H9 (cell line): ENCODE results near the gene LDHD. TPM values are rescaled to one million over a fixed set of nuclear protein-coding genes. Genes with fewer than 3 reads are reported as not detected.

Experiments
- DNase-seq: peaks from one replicate; pipeline ENCODE4 v3.0.0-alpha.2; 2017
- H2AFZ ChIP-seq: one replicate; pipeline ENCODE4 v1.6.1; 2013; ENCODE audit warnings: mild to moderate bottlenecking, low read length, control low read depth, moderate library complexity
- H2AK5ac ChIP-seq: 2 replicates; pipeline ENCODE4 v1.6.1; 2013; ENCODE audit warnings: low read length, control low read depth, mixed read lengths; ENCODE audit not compliant: insufficient read length
- H2BK120ac ChIP-seq: one replicate; pipeline ENCODE4 v1.6.1; 2013; ENCODE audit warnings: low read depth, mild to moderate bottlenecking, low read length, control low read depth, inconsistent platforms; ENCODE audit not compliant: poor library complexity, severe bottlenecking
- H2BK12ac ChIP-seq: 2 replicates; pipeline ENCODE4 v1.6.1; 2013; ENCODE audit warnings: low read length, control low read depth, mixed read lengths, low read depth; ENCODE audit not compliant: insufficient read length
- H2BK15ac ChIP-seq: 2 replicates; pipeline ENCODE4 v1.6.1; 2013; ENCODE audit warnings: low read depth, low read length, control low read depth
- H2BK20ac ChIP-seq: one replicate; pipeline ENCODE4 v1.6.1; 2013; ENCODE audit warnings: low read depth, mild to moderate bottlenecking, low read length, control low read depth, inconsistent platforms; ENCODE audit not compliant: poor library complexity, severe bottlenecking
- H2BK5ac ChIP-seq: 2 replicates; pipeline ENCODE4 v1.6.1; 2013; ENCODE audit warnings: low read length, control low read depth, mixed read lengths; ENCODE audit not compliant: insufficient read length
- H3K14ac ChIP-seq: 2 replicates; pipeline ENCODE4 v1.6.1; 2013; ENCODE audit warnings: low read length, control low read depth; ENCODE audit not compliant: insufficient read depth
- H3K18ac ChIP-seq: 2 replicates; pipeline ENCODE4 v1.6.1; 2013; ENCODE audit warnings: low read depth, mild to moderate bottlenecking, mixed read lengths, low read length, control low read depth; ENCODE audit not compliant: insufficient read length
- H3K23ac ChIP-seq: 2 replicates; pipeline ENCODE4 v1.6.1; 2013; ENCODE audit warnings: low read length, control low read depth, mixed read lengths, low read depth; ENCODE audit not compliant: insufficient read length
- H3K23me2 ChIP-seq: 2 replicates; pipeline ENCODE4 v1.6.1; 2013; ENCODE audit warnings: low read depth, mild to moderate bottlenecking, mixed read lengths, low read length, control low read depth; ENCODE audit not compliant: insufficient read length, poor library complexity, severe bottlenecking
- H3K27ac ChIP-seq: 2 replicates; pipeline ENCODE4 v1.5.1; 2013; ENCODE audit warnings: low read length, control low read depth, mixed read lengths, low read depth; ENCODE audit not compliant: insufficient read length
- H3K27me3 ChIP-seq: 2 replicates; pipeline ENCODE4 v1.6.1; 2013; ENCODE audit warnings: low read length, control low read depth, inconsistent platforms; ENCODE audit not compliant: insufficient read depth
- H3K4ac ChIP-seq: 2 replicates; pipeline ENCODE4 v1.6.1; 2013; ENCODE audit warnings: low read depth, mild to moderate bottlenecking, control low read depth, inconsistent platforms, low read length, moderate library complexity
- H3K4me1 ChIP-seq: 2 replicates; pipeline ENCODE4 v1.6.1; 2013; ENCODE audit warnings: low read length, control low read depth, inconsistent platforms; ENCODE audit not compliant: insufficient read depth
- H3K4me2 ChIP-seq: 2 replicates; pipeline ENCODE4 v1.6.1; 2013; ENCODE audit warnings: low read length, control low read depth, mixed read lengths; ENCODE audit not compliant: insufficient read length, insufficient read depth
- H3K56ac ChIP-seq: 2 replicates; pipeline ENCODE4 v1.6.1; 2013; ENCODE audit warnings: low read depth, mild to moderate bottlenecking, mixed read lengths, low read length, control low read depth; ENCODE audit not compliant: insufficient read length
- H3K79me1 ChIP-seq: 2 replicates; pipeline ENCODE4 v1.6.1; 2013; ENCODE audit warnings: low read depth, mild to moderate bottlenecking, moderate library complexity, low read length, control low read depth, inconsistent platforms; ENCODE audit not compliant: insufficient read depth, poor library complexity, severe bottlenecking
- H3K79me2 ChIP-seq: 2 replicates; pipeline ENCODE4 v1.6.1; 2013; ENCODE audit warnings: low read length, control low read depth, inconsistent platforms; ENCODE audit not compliant: insufficient read depth
- H3K9ac ChIP-seq: 2 replicates; pipeline ENCODE4 v1.6.1; 2013; ENCODE audit warnings: low read length, control low read depth, mixed read lengths; ENCODE audit not compliant: insufficient read length; ENCODE audit errors: extremely low read depth
- H3K9me3 ChIP-seq: one replicate; pipeline ENCODE4 v1.6.1; 2013; ENCODE audit warnings: low read depth, low read length, inconsistent platforms; ENCODE audit not compliant: control insufficient read depth
- H3T11ph ChIP-seq: one replicate; pipeline ENCODE4 v1.6.1; 2013; ENCODE audit warnings: mild to moderate bottlenecking, low read length, control low read depth, inconsistent platforms
- H4K20me1 ChIP-seq: one replicate; pipeline ENCODE4 v1.6.1; 2013; ENCODE audit not compliant: control insufficient read depth, insufficient read length, insufficient read depth
- H4K5ac ChIP-seq: 2 replicates; pipeline ENCODE4 v1.6.1; 2013; ENCODE audit warnings: low read depth, mild to moderate bottlenecking, mixed read lengths, low read length, control low read depth; ENCODE audit not compliant: insufficient read length
- H4K8ac ChIP-seq: replicated peaks from 2 replicates; pipeline ENCODE4 v1.6.1; 2013; ENCODE audit warnings: low read length, control low read depth, mixed read lengths, low read depth; ENCODE audit not compliant: insufficient read length
- H4K91ac ChIP-seq: 2 replicates; pipeline ENCODE4 v1.6.1; 2013; ENCODE audit warnings: low read depth, mild to moderate bottlenecking, moderate library complexity, mixed read lengths, low read length, control low read depth; ENCODE audit not compliant: insufficient read length
- H3K27ac Mint-ChIP-seq, 3 experiments: 2 replicates in 2 of 3; 3 replicates in 1 of 3; pipeline ENCODE4 v1.8.0; 2020 to 2021; ENCODE audit warnings: mixed read lengths in 3 of 3, mild to moderate bottlenecking in 1 of 3, moderate library complexity in 1 of 3
- H3K27me3 Mint-ChIP-seq: 2 replicates; pipeline ENCODE4 v1.8.0; 2021; ENCODE audit warnings: low read depth, mild to moderate bottlenecking, moderate library complexity, mixed read lengths
- H3K36me3 Mint-ChIP-seq, 3 experiments: 2 replicates in 2 of 3; 3 replicates in 1 of 3; pipeline ENCODE4 v1.8.0; 2020 to 2021; ENCODE audit warnings: low read depth in 3 of 3, mixed read lengths in 3 of 3; ENCODE audit not compliant: insufficient read depth in 1 of 3
- H3K4me1 Mint-ChIP-seq, 2 experiments: 2 replicates each; pipeline ENCODE4 v1.8.0; 2020; ENCODE audit warnings: mixed read lengths in 2 of 2
- H3K4me3 Mint-ChIP-seq, 2 experiments: 2 replicates in 1 of 2; 3 replicates in 1 of 2; pipeline ENCODE4 v1.8.0; 2020 to 2021; ENCODE audit warnings: mild to moderate bottlenecking in 2 of 2, mixed read lengths in 2 of 2, moderate library complexity in 1 of 2
- H3K9me3 Mint-ChIP-seq, 2 experiments: 2 replicates in 1 of 2; 3 replicates in 1 of 2; pipeline ENCODE4 v1.8.0; 2020; ENCODE audit warnings: mild to moderate bottlenecking in 2 of 2, mixed read lengths in 2 of 2, moderate library complexity in 1 of 2
- WGBS: extraction: QIAGEN DNeasy Blood & Tissue Kit; methylation state at CpG from one replicate; pipeline ENCODE4 v1.1.7; 2013; ENCODE audit warnings: missing lambda C conversion rate, low lambda C conversion rate, mixed read lengths; ENCODE audit not compliant: insufficient read length; ENCODE audit errors: extremely low coverage; 5-methylcytosine and 5-hydroxymethylcytosine counted together
- total RNA-seq: library from RNA; stranded (reverse); gene quantifications from 2 replicates; pipeline ENCODE4 v1.2.1, GENCODE V29; 2021
- TF ChIP-seq, protein P1 (sequence below): fragments of 200-600 bp; sonication (generic); conservative IDR thresholded peaks from 3 replicates; pipeline ENCODE4 v1.8.0; 2021; ENCODE audit warnings: antibody characterized with exemption, mild to moderate bottlenecking

Gene LDHD
- total RNA-seq, 1 experiment from 2014 or later = 14.7 TPM

DNA sequence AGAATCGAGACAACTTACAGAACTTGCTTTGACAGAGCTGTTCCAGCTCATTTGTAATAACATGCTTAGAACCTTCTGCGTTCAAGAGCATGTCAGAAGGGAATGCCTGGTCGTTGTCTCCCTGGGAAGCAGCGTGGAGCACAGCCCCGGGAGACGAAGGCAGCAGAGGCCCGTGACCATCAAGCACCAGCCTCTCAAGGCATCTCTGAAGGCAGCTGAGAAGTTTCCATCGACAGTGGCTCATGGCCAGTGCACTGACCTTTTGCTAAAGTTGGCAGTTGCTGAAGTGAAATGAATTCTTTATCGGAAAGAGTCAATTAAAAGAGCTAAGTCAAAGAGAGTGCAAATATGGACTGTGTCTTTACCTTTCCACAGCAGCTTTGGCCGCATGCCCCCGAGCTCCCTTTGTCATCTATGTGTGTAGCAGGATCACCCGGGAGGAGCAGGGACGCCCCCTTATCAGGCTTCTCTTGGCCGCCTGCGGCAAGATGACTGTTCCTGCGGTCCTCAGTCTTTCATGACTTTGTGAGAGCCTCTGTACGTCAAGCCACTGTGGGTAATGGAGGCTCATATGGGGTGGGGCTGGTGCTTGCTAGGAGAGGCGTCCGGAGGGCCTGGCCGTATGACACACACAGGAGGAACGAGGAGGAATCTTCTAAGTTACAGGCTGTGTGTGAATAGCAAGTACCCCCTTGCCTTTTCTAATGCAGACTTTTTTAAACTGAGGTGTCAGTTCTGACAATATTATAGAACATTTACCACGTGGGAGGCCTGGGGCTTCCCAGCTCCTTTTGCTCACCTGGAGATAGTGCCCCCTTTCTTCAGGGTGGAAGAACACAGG, 54.2 kb downstream of the LDHD start:
- H3K27ac ChIP-seq = no peak overlapping the region
- H4K20me1 ChIP-seq = no peaks in the 10 kb centered on the region
- no peak overlapping the region for H3K4me2 ChIP-seq

More for the DNA sequence above, 54.2 kb downstream of the LDHD start:
- Mint-ChIP-seq H3K27me3 (no peaks in the 10 kb centered on the region; the same call in 1 of the 2 replicates), H3K27ac (peak overlapping the region; percentile 40 to 84 (median 41); a peak in 3 of 7 replicates), H3K4me3 (peak overlapping the region in 1 of 2 experiments; percentile 24; a peak in 1 of 5 replicates), H3K36me3 (peaks cover 0 to 4% (median 0%) of the 10 kb centered on the region in 3 experiments; a peak in 3 of 7 replicates), H3K4me1 (peaks cover 41 to 54% of the 10 kb centered on the region in 2 experiments), H3K9me3 (no peaks in the 10 kb centered on the region)
- Histone ChIP-seq H3K56ac (no peak overlapping the region), H2BK15ac (no peak overlapping the region), H3K9me3 (no peaks in the 10 kb centered on the region), H2BK20ac (no peak overlapping the region), H3K79me2 (peaks cover 10% of the 10 kb centered on the region; the same call in 1 of the 2 replicates), H3K14ac (no peak overlapping the region), H2BK5ac (no peak overlapping the region), H2BK12ac (no peak overlapping the region), H2AK5ac (no peak overlapping the region), H3K9ac (no peak overlapping the region), H3T11ph (no peak overlapping the region), H3K4me1 (no peaks in the 10 kb centered on the region; the same call in 1 of the 2 replicates), H4K91ac (no peak overlapping the region), H3K4ac (no peak overlapping the region), H3K27me3 (no peaks in the 10 kb centered on the region), H4K8ac (no peak overlapping the region), H4K5ac (no peak overlapping the region), H2AFZ (no peak overlapping the region), H3K23me2 (no peaks in the 10 kb centered on the region), H2BK120ac (no peak overlapping the region), H3K18ac (no peak overlapping the region), H3K79me1 (peaks cover 2% of the 10 kb centered on the region), H3K23ac (no peak overlapping the region)
- no CpG with 5 or more reads among the region's 22 CpGs for WGBS
- DNase-seq = no peak
- TF ChIP-seq, protein P1, sequence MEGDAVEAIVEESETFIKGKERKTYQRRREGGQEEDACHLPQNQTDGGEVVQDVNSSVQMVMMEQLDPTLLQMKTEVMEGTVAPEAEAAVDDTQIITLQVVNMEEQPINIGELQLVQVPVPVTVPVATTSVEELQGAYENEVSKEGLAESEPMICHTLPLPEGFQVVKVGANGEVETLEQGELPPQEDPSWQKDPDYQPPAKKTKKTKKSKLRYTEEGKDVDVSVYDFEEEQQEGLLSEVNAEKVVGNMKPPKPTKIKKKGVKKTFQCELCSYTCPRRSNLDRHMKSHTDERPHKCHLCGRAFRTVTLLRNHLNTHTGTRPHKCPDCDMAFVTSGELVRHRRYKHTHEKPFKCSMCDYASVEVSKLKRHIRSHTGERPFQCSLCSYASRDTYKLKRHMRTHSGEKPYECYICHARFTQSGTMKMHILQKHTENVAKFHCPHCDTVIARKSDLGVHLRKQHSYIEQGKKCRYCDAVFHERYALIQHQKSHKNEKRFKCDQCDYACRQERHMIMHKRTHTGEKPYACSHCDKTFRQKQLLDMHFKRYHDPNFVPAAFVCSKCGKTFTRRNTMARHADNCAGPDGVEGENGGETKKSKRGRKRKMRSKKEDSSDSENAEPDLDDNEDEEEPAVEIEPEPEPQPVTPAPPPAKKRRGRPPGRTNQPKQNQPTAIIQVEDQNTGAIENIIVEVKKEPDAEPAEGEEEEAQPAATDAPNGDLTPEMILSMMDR = peak; percentile 47; the same call in 2 of the 3 replicates

Other genes with a start within 250 kb of the LDHD start
- gene WDR59, start 131.7 kb downstream of the LDHD start, total RNA-seq = 91.8 and 97.5 TPM in 2 replicates
- gene ZNRF1, start 117.8 kb downstream of the LDHD start, total RNA-seq = 48.7 and 49.6 TPM in 2 replicates
- gene ZFP1, start 31.7 kb upstream of the LDHD start, total RNA-seq = 13.7 and 15.3 TPM in 2 replicates
- not detected in 2 replicates for gene CTRB2, start 90.4 kb upstream of the LDHD start, total RNA-seq
- not detected in 2 replicates for gene CTRB1, start 102.2 kb upstream of the LDHD start, total RNA-seq
- 97.1 and 102 TPM in 2 replicates for gene BCAR1, start 134.8 kb upstream of the LDHD start, total RNA-seq